HEK293 (cell line): ENCODE measurements around the gene KIZ.

Source experiments
- AEBP2 ChIP-seq: fragments of 450-650 bp; formaldehyde crosslinking; IDR thresholded peaks from 2 replicates; pipeline ENCODE4 v1.5.1; 2016; ENCODE audit warnings: missing biosample characterization, missing genetic modification characterization, borderline replicate concordance
- HOXD13 ChIP-seq: sonication (generic); formaldehyde crosslinking; IDR thresholded peaks from 2 replicates; pipeline ENCODE4 v1.8.0; 2022; ENCODE audit warnings: missing genetic modification reagents, borderline replicate concordance
- OSR2 ChIP-seq: fragments of 450-650 bp; formaldehyde crosslinking; IDR thresholded peaks from 2 replicates; pipeline ENCODE4 v1.5.1; 2016; ENCODE audit warnings: missing biosample characterization, missing genetic modification characterization
- OVOL3 ChIP-seq: fragments of 450-650 bp; formaldehyde crosslinking; IDR thresholded peaks from 2 replicates; pipeline ENCODE4 v1.5.1; 2016; ENCODE audit warnings: missing biosample characterization, missing genetic modification characterization
- PRDM1 ChIP-seq: fragments of 450-650 bp; formaldehyde crosslinking; IDR thresholded peaks from 2 replicates; pipeline ENCODE4; 2016; ENCODE audit warnings: missing biosample characterization, missing genetic modification characterization
- TCF7L2 ChIP-seq: IDR thresholded peaks from 2 replicates; pipeline ENCODE4 v1.6.1; 2011; ENCODE audit warnings: low read depth, mild to moderate bottlenecking, inconsistent platforms, low read length, moderate library complexity, borderline replicate concordance
- YY2 ChIP-seq: fragments of 450-650 bp; formaldehyde crosslinking; IDR thresholded peaks from 2 replicates; pipeline ENCODE4 v1.5.1; 2016; ENCODE audit warnings: missing biosample characterization, missing genetic modification characterization
- ZBTB1 ChIP-seq: fragments of 450-650 bp; formaldehyde crosslinking; IDR thresholded peaks from 2 replicates; pipeline ENCODE4 v1.5.1; 2016; ENCODE audit warnings: missing biosample characterization, missing genetic modification characterization
- ZBTB20 ChIP-seq: fragments of 450-650 bp; formaldehyde crosslinking; IDR thresholded peaks from 2 replicates; pipeline ENCODE4 v1.5.1; 2016; ENCODE audit warnings: missing biosample characterization, missing genetic modification characterization
- ZBTB6 ChIP-seq: fragments of 450-650 bp; formaldehyde crosslinking; IDR thresholded peaks from 2 replicates; pipeline ENCODE4 v1.5.1; 2017; ENCODE audit warnings: missing biosample characterization, missing genetic modification characterization
- ZFP41 ChIP-seq: fragments of 450-650 bp; formaldehyde crosslinking; IDR thresholded peaks from 2 replicates; pipeline ENCODE4 v1.5.1; 2016; ENCODE audit warnings: missing biosample characterization, missing genetic modification characterization, borderline replicate concordance
- ZNF140 ChIP-seq: fragments of 450-650 bp; formaldehyde crosslinking; IDR thresholded peaks from 2 replicates; pipeline ENCODE4 v1.5.1; 2016; ENCODE audit warnings: missing biosample characterization, missing genetic modification characterization
- ZNF146 ChIP-seq: fragments of 450-650 bp; formaldehyde crosslinking; IDR thresholded peaks from 2 replicates; pipeline ENCODE4 v1.5.1; 2016; ENCODE audit warnings: missing biosample characterization, missing genetic modification characterization
- ZNF18 ChIP-seq: fragments of 450-650 bp; formaldehyde crosslinking; IDR thresholded peaks from 2 replicates; pipeline ENCODE4 v1.5.1; 2016; ENCODE audit warnings: missing biosample characterization, missing genetic modification characterization
- ZNF2 ChIP-seq: fragments of 450-650 bp; formaldehyde crosslinking; IDR thresholded peaks from 2 replicates; pipeline ENCODE4 v1.5.1; 2016; ENCODE audit warnings: missing biosample characterization, missing genetic modification characterization
- ZNF24 ChIP-seq: fragments of 450-650 bp; formaldehyde crosslinking; IDR thresholded peaks from 2 replicates; pipeline ENCODE4 v1.5.1; 2016; ENCODE audit warnings: missing biosample characterization, missing genetic modification characterization
- ZNF311 ChIP-seq: fragments of 450-650 bp; formaldehyde crosslinking; IDR thresholded peaks from 2 replicates; pipeline ENCODE4 v1.5.1; 2017; ENCODE audit warnings: missing biosample characterization, missing genetic modification characterization, borderline replicate concordance
- ZNF366 ChIP-seq: fragments of 450-650 bp; formaldehyde crosslinking; conservative IDR thresholded peaks from 2 replicates; pipeline ENCODE4 v1.5.1; 2016; ENCODE audit warnings: missing biosample characterization, missing genetic modification characterization
- ZNF404 ChIP-seq: fragments of 450-650 bp; formaldehyde crosslinking; IDR thresholded peaks from 2 replicates; pipeline ENCODE4 v1.5.1; 2017; ENCODE audit warnings: missing biosample characterization, missing genetic modification characterization
- ZNF423 ChIP-seq: fragments of 450-650 bp; formaldehyde crosslinking; IDR thresholded peaks from 2 replicates; pipeline ENCODE4 v1.5.1; 2016; ENCODE audit warnings: missing biosample characterization, missing genetic modification characterization
- ZNF426 ChIP-seq: fragments of 450-650 bp; formaldehyde crosslinking; IDR thresholded peaks from 2 replicates; pipeline ENCODE4 v1.5.1; 2017; ENCODE audit warnings: missing biosample characterization, missing genetic modification characterization, mild to moderate bottlenecking, inconsistent platforms, moderate library complexity
- ZNF48 ChIP-seq: fragments of 450-650 bp; formaldehyde crosslinking; IDR thresholded peaks from 2 replicates; pipeline ENCODE4 v1.5.1; 2016; ENCODE audit warnings: missing biosample characterization, missing genetic modification characterization
- ZNF510 ChIP-seq: fragments of 450-650 bp; formaldehyde crosslinking; IDR thresholded peaks from 2 replicates; pipeline ENCODE4 v1.5.1; 2018; ENCODE audit warnings: mild to moderate bottlenecking, missing genetic modification characterization, missing biosample characterization; ENCODE audit not compliant: insufficient replicate concordance
- ZNF555 ChIP-seq: fragments of 450-650 bp; formaldehyde crosslinking; conservative IDR thresholded peaks from 2 replicates; pipeline ENCODE4 v1.5.1; 2017; ENCODE audit warnings: missing biosample characterization, mild to moderate bottlenecking, missing genetic modification characterization, inconsistent platforms
- ZNF571 ChIP-seq: fragments of 450-650 bp; formaldehyde crosslinking; IDR thresholded peaks from 2 replicates; pipeline ENCODE4 v1.5.0; 2017; ENCODE audit warnings: missing biosample characterization, missing genetic modification characterization
- ZNF610 ChIP-seq: fragments of 450-650 bp; formaldehyde crosslinking; IDR thresholded peaks from 2 replicates; pipeline ENCODE4 v1.5.1; 2016; ENCODE audit warnings: missing biosample characterization, missing genetic modification characterization, borderline replicate concordance
- ZNF624 ChIP-seq: fragments of 450-650 bp; formaldehyde crosslinking; IDR thresholded peaks from 2 replicates; pipeline ENCODE4 v1.5.1; 2017; ENCODE audit warnings: missing biosample characterization, missing genetic modification characterization
- ZNF629 ChIP-seq: fragments of 450-650 bp; formaldehyde crosslinking; IDR thresholded peaks from 2 replicates; pipeline ENCODE4 v1.5.1; 2017; ENCODE audit warnings: missing biosample characterization, missing genetic modification characterization
- ZNF639 ChIP-seq: fragments of 450-650 bp; formaldehyde crosslinking; IDR thresholded peaks from 2 replicates; pipeline ENCODE4 v1.5.1; 2016; ENCODE audit warnings: missing biosample characterization, missing genetic modification characterization
- ZNF747 ChIP-seq: fragments of 450-650 bp; formaldehyde crosslinking; IDR thresholded peaks from 2 replicates; pipeline ENCODE4 v1.5.1; 2016; ENCODE audit warnings: missing biosample characterization, missing genetic modification characterization
- ZNF768 ChIP-seq: fragments of 450-650 bp; formaldehyde crosslinking; IDR thresholded peaks from 2 replicates; pipeline ENCODE4 v1.5.1; 2018; ENCODE audit warnings: missing biosample characterization, mild to moderate bottlenecking, missing genetic modification characterization
- ZNF785 ChIP-seq: fragments of 450-650 bp; formaldehyde crosslinking; IDR thresholded peaks from 2 replicates; pipeline ENCODE4 v1.5.1; 2016; ENCODE audit warnings: missing biosample characterization, missing genetic modification characterization
- ZNF792 ChIP-seq: fragments of 450-650 bp; formaldehyde crosslinking; IDR thresholded peaks from 2 replicates; pipeline ENCODE4 v1.5.1; 2016; ENCODE audit warnings: missing biosample characterization, missing genetic modification characterization
- ZNF843 ChIP-seq: fragments of 450-650 bp; formaldehyde crosslinking; IDR thresholded peaks from 2 replicates; pipeline ENCODE4 v1.5.1; 2016; ENCODE audit warnings: missing biosample characterization, missing genetic modification characterization
- ZSCAN23 ChIP-seq: fragments of 450-650 bp; formaldehyde crosslinking; IDR thresholded peaks from 2 replicates; pipeline ENCODE4 v1.5.1; 2016; ENCODE audit warnings: missing biosample characterization, missing genetic modification characterization

The KIZ gene

GRCh38 chr20:21208999-21209398 lies 83.1 kb downstream of the KIZ start (continued):
- TF ChIP-seq ZSCAN23 (tag by site-specific recombination) (0 out of 2 replicates have a peak, but pooled peaks have one; percentile 27), YY2 (tag by site-specific recombination) (no peak), ZNF48 (tag by site-specific recombination) (no peak), ZNF510 (no peak), ZNF785 (tag by site-specific recombination) (no peak), ZNF571 (tag by site-specific recombination) (no peak), OVOL3 (tag by site-specific recombination) (no peak), ZFP41 (tag by site-specific recombination) (no peak), HOXD13 (no peak), ZNF629 (0 out of 2 replicates have a peak, but pooled peaks have one; percentile 12), ZNF404 (tag by site-specific recombination) (no peak), ZBTB1 (tag by site-specific recombination) (no peak), TCF7L2 (peak; percentile 87), ZNF140 (no peak), ZNF610 (tag by site-specific recombination) (no peak), ZNF624 (tag by site-specific recombination) (no peak), ZNF555 (tag by site-specific recombination) (no peak), ZNF24 (tag by site-specific recombination) (no peak), ZNF747 (no peak), ZNF18 (no peak), ZNF2 (tag by site-specific recombination) (no peak), ZNF423 (tag by site-specific recombination) (no peak), ZBTB20 (tag by site-specific recombination) (no peak), ZNF146 (tag by site-specific recombination) (no peak), ZNF311 (tag by site-specific recombination) (no peak), OSR2 (peak; percentile 49; the same call in 1 of the 2 replicates), ZNF843 (tag by site-specific recombination) (no peak), PRDM1 (tag by site-specific recombination) (no peak), ZNF768 (tag by site-specific recombination) (no peak), ZNF639 (no peak), ZNF426 (tag by site-specific recombination) (no peak), ZNF792 (tag by site-specific recombination) (no peak), ZBTB6 (tag by site-specific recombination) (no peak), AEBP2 (no peak), ZNF366 (tag by site-specific recombination) (peak; percentile 51)
